ENCODE data around the gene SLC10A7. TPM values are rescaled to one million over a fixed set of nuclear protein-coding genes. Genes with fewer than 3 reads are reported as not detected.

The SLC10A7 gene
- total and polyA plus RNA-seq, 2 of the 8 experiments (the other 6 are each of a cell fraction or from before 2014, with no cell fraction given): 2.5 to 2.9 TPM

GRCh38 chr4:146368209-146368608 lies 153.5 kb downstream of the SLC10A7 start:
- no peak overlapping the region for H3K27ac ChIP-seq (ENCODE audit: low read depth, low read length)
- H3K14ac ChIP-seq (ENCODE audit: insufficient read length): no peak overlapping the region
- no peak overlapping the region for H3K4me3 ChIP-seq (ENCODE audit: extremely low read depth in 1 of 4, insufficient read depth in 2 of 4, low read depth in 3 of 4, low read length in 4 of 4)
- H3K56ac ChIP-seq (replicated peaks; ENCODE audit: insufficient read length, low read depth, low read length): no peak overlapping the region
- H2BK20ac ChIP-seq (ENCODE audit: low read length): no peak overlapping the region
- no peak overlapping the region for H2AFZ ChIP-seq (ENCODE audit: low read length)
- H3K4ac ChIP-seq (replicated peaks; ENCODE audit: insufficient read length, low read depth, low read length): no peak overlapping the region
- no peak overlapping the region for H3K23ac ChIP-seq (ENCODE audit: insufficient read length)
- CTCF ChIA-PET (ENCODE audit: partially characterized antibody): no interaction called here
- WGBS, 2 experiments (ENCODE audit: extremely low coverage in 1 of 2, insufficient coverage in 1 of 2, insufficient read length in 1 of 2, insufficient replicate concordance in 2 of 2, low coverage in 1 of 2, low lambda C conversion rate in 2 of 2, missing lambda C conversion rate in 1 of 2): 93% methylated on average over 2 of the region's 2 CpGs; no CpG with 5 or more reads in 1 of the 2 experiments
- DNase-seq (ENCODE audit: low read depth in 1 of 2, low spot score in 2 of 2) (no peak), FAIRE-seq (no peak)
- H3K9ac ChIP-seq (replicated peaks in 1 of 4; ENCODE audit: extremely low read depth in 1 of 4, low read depth in 3 of 4, low read length in 3 of 4): no peak overlapping the region
- H2BK5ac ChIP-seq (ENCODE audit: low read depth, low read length): no peak overlapping the region
- no peaks in the 10 kb centered on the region for H3K4me1 ChIP-seq (replicated peaks in 1 of 4; ENCODE audit: control insufficient read depth in 3 of 4, insufficient read depth in 4 of 4, low read length in 3 of 4)
- H3K4me2 ChIP-seq (ENCODE audit: insufficient read depth in 1 of 2, low read depth in 2 of 2, low read length in 2 of 2): no peak overlapping the region
- no peak overlapping the region for H4K8ac ChIP-seq (ENCODE audit: extremely low read depth, insufficient read depth, low read length)
- no peaks in the 10 kb centered on the region for H4K20me1 ChIP-seq (replicated peaks in 1 of 2; ENCODE audit: control insufficient read depth in 1 of 2, insufficient read depth in 2 of 2, low read length in 2 of 2)
- no peaks in the 10 kb centered on the region for H3K79me2 ChIP-seq (ENCODE audit: control insufficient read depth in 1 of 2, insufficient read depth in 2 of 2, low read length in 2 of 2)
- H3K18ac ChIP-seq (ENCODE audit: extremely low read depth, low read length): no peak overlapping the region
- H2BK12ac ChIP-seq (ENCODE audit: low read depth, low read length): no peak overlapping the region
- POLR2A ChIA-PET (ENCODE audit: partially characterized antibody): no interaction called here
- H3K79me1 ChIP-seq (ENCODE audit: low read depth, low read length): no peaks in the 10 kb centered on the region
- no peak overlapping the region for H4K91ac ChIP-seq (replicated peaks; ENCODE audit: insufficient read length, low read length)
- H3K36me3 ChIP-seq (ENCODE audit: control insufficient read depth in 2 of 4, insufficient read depth in 4 of 4, low read length in 3 of 4): no peaks in the 10 kb centered on the region
- TF ChIP-seq CREB1 (IDR thresholded peaks at IDR 0.05): no peak
- peaks cover 3 to 5% of the 10 kb centered on the region in 2 experiments; a peak in 2 of 4 replicates for H3K9me3 ChIP-seq (ENCODE audit: insufficient read depth in 2 of 2, low read depth in 1 of 2, low read length in 1 of 2)
- H3K27me3 ChIP-seq (replicated peaks in 1 of 4; ENCODE audit: control insufficient read depth in 3 of 4, extremely low read depth in 1 of 4, insufficient read depth in 3 of 4, low read length in 3 of 4): no peaks in the 10 kb centered on the region
- H4K5ac ChIP-seq (ENCODE audit: insufficient read length, low read depth, low read length): no peak overlapping the region
- no peak overlapping the region for H2BK15ac ChIP-seq (ENCODE audit: low read length)
- no peaks in the 10 kb centered on the region for H3K23me2 ChIP-seq (ENCODE audit: low read depth, low read length)
- no peak overlapping the region for H2BK120ac ChIP-seq (replicated peaks; ENCODE audit: low read depth, low read length)
- no peak overlapping the region for H2AK5ac ChIP-seq (ENCODE audit: low read depth, low read length)
